H9 (cell line): Measurements from ENCODE around the gene RNF114. TPM values are rescaled to one million over a fixed set of nuclear protein-coding genes. Genes with fewer than 3 reads are reported as not detected.

ENCODE experiments used
- DNase-seq: peaks from one replicate; pipeline ENCODE4 v3.0.0-alpha.2; 2017
- H2AFZ ChIP-seq: one replicate; pipeline ENCODE4 v1.6.1; 2013; ENCODE audit warnings: mild to moderate bottlenecking, low read length, control low read depth, moderate library complexity
- H2AK5ac ChIP-seq: 2 replicates; pipeline ENCODE4 v1.6.1; 2013; ENCODE audit warnings: low read length, control low read depth, mixed read lengths; ENCODE audit not compliant: insufficient read length
- H2BK120ac ChIP-seq: one replicate; pipeline ENCODE4 v1.6.1; 2013; ENCODE audit warnings: low read depth, mild to moderate bottlenecking, low read length, control low read depth, inconsistent platforms; ENCODE audit not compliant: poor library complexity, severe bottlenecking
- H2BK12ac ChIP-seq: 2 replicates; pipeline ENCODE4 v1.6.1; 2013; ENCODE audit warnings: low read length, control low read depth, mixed read lengths, low read depth; ENCODE audit not compliant: insufficient read length
- H2BK15ac ChIP-seq: 2 replicates; pipeline ENCODE4 v1.6.1; 2013; ENCODE audit warnings: low read depth, low read length, control low read depth
- H2BK20ac ChIP-seq: one replicate; pipeline ENCODE4 v1.6.1; 2013; ENCODE audit warnings: low read depth, mild to moderate bottlenecking, low read length, control low read depth, inconsistent platforms; ENCODE audit not compliant: poor library complexity, severe bottlenecking
- H2BK5ac ChIP-seq: 2 replicates; pipeline ENCODE4 v1.6.1; 2013; ENCODE audit warnings: low read length, control low read depth, mixed read lengths; ENCODE audit not compliant: insufficient read length
- H3K14ac ChIP-seq: 2 replicates; pipeline ENCODE4 v1.6.1; 2013; ENCODE audit warnings: low read length, control low read depth; ENCODE audit not compliant: insufficient read depth
- H3K18ac ChIP-seq: 2 replicates; pipeline ENCODE4 v1.6.1; 2013; ENCODE audit warnings: low read depth, mild to moderate bottlenecking, mixed read lengths, low read length, control low read depth; ENCODE audit not compliant: insufficient read length
- H3K23ac ChIP-seq: 2 replicates; pipeline ENCODE4 v1.6.1; 2013; ENCODE audit warnings: low read length, control low read depth, mixed read lengths, low read depth; ENCODE audit not compliant: insufficient read length
- H3K23me2 ChIP-seq: 2 replicates; pipeline ENCODE4 v1.6.1; 2013; ENCODE audit warnings: low read depth, mild to moderate bottlenecking, mixed read lengths, low read length, control low read depth; ENCODE audit not compliant: insufficient read length, poor library complexity, severe bottlenecking
- H3K27ac ChIP-seq: 2 replicates; pipeline ENCODE4 v1.5.1; 2013; ENCODE audit warnings: low read length, control low read depth, mixed read lengths, low read depth; ENCODE audit not compliant: insufficient read length
- H3K27me3 ChIP-seq: 2 replicates; pipeline ENCODE4 v1.6.1; 2013; ENCODE audit warnings: low read length, control low read depth, inconsistent platforms; ENCODE audit not compliant: insufficient read depth
- H3K4ac ChIP-seq: 2 replicates; pipeline ENCODE4 v1.6.1; 2013; ENCODE audit warnings: low read depth, mild to moderate bottlenecking, control low read depth, inconsistent platforms, low read length, moderate library complexity
- H3K4me1 ChIP-seq: 2 replicates; pipeline ENCODE4 v1.6.1; 2013; ENCODE audit warnings: low read length, control low read depth, inconsistent platforms; ENCODE audit not compliant: insufficient read depth
- H3K4me2 ChIP-seq: 2 replicates; pipeline ENCODE4 v1.6.1; 2013; ENCODE audit warnings: low read length, control low read depth, mixed read lengths; ENCODE audit not compliant: insufficient read length, insufficient read depth
- H3K56ac ChIP-seq: 2 replicates; pipeline ENCODE4 v1.6.1; 2013; ENCODE audit warnings: low read depth, mild to moderate bottlenecking, mixed read lengths, low read length, control low read depth; ENCODE audit not compliant: insufficient read length
- H3K79me1 ChIP-seq: 2 replicates; pipeline ENCODE4 v1.6.1; 2013; ENCODE audit warnings: low read depth, mild to moderate bottlenecking, moderate library complexity, low read length, control low read depth, inconsistent platforms; ENCODE audit not compliant: insufficient read depth, poor library complexity, severe bottlenecking
- H3K79me2 ChIP-seq: 2 replicates; pipeline ENCODE4 v1.6.1; 2013; ENCODE audit warnings: low read length, control low read depth, inconsistent platforms; ENCODE audit not compliant: insufficient read depth
- H3K9ac ChIP-seq: 2 replicates; pipeline ENCODE4 v1.6.1; 2013; ENCODE audit warnings: low read length, control low read depth, mixed read lengths; ENCODE audit not compliant: insufficient read length; ENCODE audit errors: extremely low read depth
- H3K9me3 ChIP-seq: one replicate; pipeline ENCODE4 v1.6.1; 2013; ENCODE audit warnings: low read depth, low read length, inconsistent platforms; ENCODE audit not compliant: control insufficient read depth
- H3T11ph ChIP-seq: one replicate; pipeline ENCODE4 v1.6.1; 2013; ENCODE audit warnings: mild to moderate bottlenecking, low read length, control low read depth, inconsistent platforms
- H4K20me1 ChIP-seq: one replicate; pipeline ENCODE4 v1.6.1; 2013; ENCODE audit not compliant: control insufficient read depth, insufficient read length, insufficient read depth
- H4K5ac ChIP-seq: 2 replicates; pipeline ENCODE4 v1.6.1; 2013; ENCODE audit warnings: low read depth, mild to moderate bottlenecking, mixed read lengths, low read length, control low read depth; ENCODE audit not compliant: insufficient read length
- H4K8ac ChIP-seq: replicated peaks from 2 replicates; pipeline ENCODE4 v1.6.1; 2013; ENCODE audit warnings: low read length, control low read depth, mixed read lengths, low read depth; ENCODE audit not compliant: insufficient read length
- H4K91ac ChIP-seq: 2 replicates; pipeline ENCODE4 v1.6.1; 2013; ENCODE audit warnings: low read depth, mild to moderate bottlenecking, moderate library complexity, mixed read lengths, low read length, control low read depth; ENCODE audit not compliant: insufficient read length
- H3K27ac Mint-ChIP-seq, 3 experiments: 2 replicates in 2 of 3; 3 replicates in 1 of 3; pipeline ENCODE4 v1.8.0; 2020 to 2021; ENCODE audit warnings: mixed read lengths in 3 of 3, mild to moderate bottlenecking in 1 of 3, moderate library complexity in 1 of 3
- H3K27me3 Mint-ChIP-seq: 2 replicates; pipeline ENCODE4 v1.8.0; 2021; ENCODE audit warnings: low read depth, mild to moderate bottlenecking, moderate library complexity, mixed read lengths
- H3K36me3 Mint-ChIP-seq, 3 experiments: 2 replicates in 2 of 3; 3 replicates in 1 of 3; pipeline ENCODE4 v1.8.0; 2020 to 2021; ENCODE audit warnings: low read depth in 3 of 3, mixed read lengths in 3 of 3; ENCODE audit not compliant: insufficient read depth in 1 of 3
- H3K4me1 Mint-ChIP-seq, 2 experiments: 2 replicates each; pipeline ENCODE4 v1.8.0; 2020; ENCODE audit warnings: mixed read lengths in 2 of 2
- H3K4me3 Mint-ChIP-seq, 2 experiments: 2 replicates in 1 of 2; 3 replicates in 1 of 2; pipeline ENCODE4 v1.8.0; 2020 to 2021; ENCODE audit warnings: mild to moderate bottlenecking in 2 of 2, mixed read lengths in 2 of 2, moderate library complexity in 1 of 2
- H3K9me3 Mint-ChIP-seq, 2 experiments: 2 replicates in 1 of 2; 3 replicates in 1 of 2; pipeline ENCODE4 v1.8.0; 2020; ENCODE audit warnings: mild to moderate bottlenecking in 2 of 2, mixed read lengths in 2 of 2, moderate library complexity in 1 of 2
- CTCF ChIP-seq: fragments of 200-600 bp; sonication (generic); conservative IDR thresholded peaks from 3 replicates; pipeline ENCODE4 v1.8.0; 2021; ENCODE audit warnings: antibody characterized with exemption, mild to moderate bottlenecking
- WGBS: extraction: QIAGEN DNeasy Blood & Tissue Kit; methylation state at CpG from one replicate; pipeline ENCODE4 v1.1.7; 2013; ENCODE audit warnings: missing lambda C conversion rate, low lambda C conversion rate, mixed read lengths; ENCODE audit not compliant: insufficient read length; ENCODE audit errors: extremely low coverage; 5-methylcytosine and 5-hydroxymethylcytosine counted together
- total RNA-seq: library from RNA; stranded (reverse); gene quantifications from 2 replicates; pipeline ENCODE4 v1.2.1, GENCODE V29; 2021

The RNF114 gene
- total RNA-seq, 1 experiment from 2014 or later = 75.5 TPM

GRCh38 chr20:49896204-49896603, 40.0 kb upstream of the RNF114 start:
- no peak for DNase-seq
- Histone ChIP-seq H2BK20ac (no peak overlapping the region), H3T11ph (no peak overlapping the region), H3K9ac (no peak overlapping the region), H4K20me1 (no peaks in the 10 kb centered on the region), H2BK5ac (no peak overlapping the region), H2AK5ac (no peak overlapping the region), H3K18ac (no peak overlapping the region), H3K79me2 (no peaks in the 10 kb centered on the region), H3K27ac (no peak overlapping the region), H3K23me2 (no peaks in the 10 kb centered on the region), H3K14ac (no peak overlapping the region), H4K91ac (no peak overlapping the region), H3K4me2 (no peak overlapping the region), H4K8ac (no peak overlapping the region), H3K4ac (no peak overlapping the region), H3K27me3 (no peaks in the 10 kb centered on the region), H2AFZ (no peak overlapping the region), H2BK120ac (no peak overlapping the region), H3K9me3 (no peaks in the 10 kb centered on the region), H3K4me1 (no peaks in the 10 kb centered on the region), H3K56ac (no peak overlapping the region), H3K79me1 (no peaks in the 10 kb centered on the region), H4K5ac (no peak overlapping the region), H3K23ac (no peak overlapping the region), H2BK12ac (no peak overlapping the region), H2BK15ac (no peak overlapping the region)
- no CpG with 5 or more reads among the region's 6 CpGs for WGBS
- Mint-ChIP-seq H3K9me3 (no peaks in the 10 kb centered on the region; a peak in 1 of 5 replicates), H3K27me3 (peaks cover 1% of the 10 kb centered on the region; the same call in 1 of the 2 replicates), H3K27ac (no peak overlapping the region), H3K36me3 (no peaks in the 10 kb centered on the region), H3K4me3 (no peak overlapping the region), H3K4me1 (peaks cover 8 to 17% of the 10 kb centered on the region in 2 experiments)
- TF ChIP-seq CTCF = no peak
